Neuronal stem cell (in vitro differentiated cells): Measurements from ENCODE around the gene BRIP1.

Experiments
- DNase-seq: peaks from one replicate; pipeline ENCODE4 v3.0.0-alpha.2; 2013; ENCODE audit warnings: low spot score
- H2AFZ ChIP-seq: one replicate; pipeline ENCODE4 v1.6.1; 2013; ENCODE audit warnings: mild to moderate bottlenecking, low read length, inconsistent platforms
- H2AK5ac ChIP-seq: 2 replicates; pipeline ENCODE4 v1.6.1; 2013; ENCODE audit warnings: low read depth, mild to moderate bottlenecking, inconsistent platforms, low read length, moderate library complexity, mixed read lengths
- H2BK120ac ChIP-seq: 2 replicates; pipeline ENCODE4 v1.6.1; 2013; ENCODE audit warnings: low read depth, mild to moderate bottlenecking, inconsistent platforms, low read length, moderate library complexity, mixed read lengths
- H2BK12ac ChIP-seq: one replicate; pipeline ENCODE4 v1.6.1; 2013; ENCODE audit warnings: low read length, inconsistent platforms
- H2BK15ac ChIP-seq: 2 replicates; pipeline ENCODE4 v1.6.1; 2013; ENCODE audit warnings: mild to moderate bottlenecking, low read length, inconsistent platforms, mixed read lengths
- H2BK5ac ChIP-seq: one replicate; pipeline ENCODE4 v1.6.1; 2013; ENCODE audit warnings: inconsistent platforms, mild to moderate bottlenecking, low read length, moderate library complexity
- H3K14ac ChIP-seq: one replicate; pipeline ENCODE4 v1.6.1; 2013; ENCODE audit warnings: low read length, inconsistent platforms
- H3K18ac ChIP-seq: 2 replicates; pipeline ENCODE4 v1.6.1; 2013; ENCODE audit warnings: low read length, inconsistent platforms
- H3K23ac ChIP-seq: 2 replicates; pipeline ENCODE4 v1.6.1; 2013; ENCODE audit warnings: low read depth, mild to moderate bottlenecking, mixed read lengths, low read length, inconsistent platforms; ENCODE audit not compliant: poor library complexity
- H3K27ac ChIP-seq: replicated peaks from 3 replicates; pipeline ENCODE4 v1.5.1; 2013; ENCODE audit warnings: low read length, inconsistent platforms
- H3K27me3 ChIP-seq, 3 experiments: 2 replicates each; pipeline ENCODE4 v1.6.1; 2013; ENCODE audit warnings: low read length in 3 of 3, mild to moderate bottlenecking in 2 of 3, inconsistent platforms in 1 of 3, low read depth in 1 of 3, mixed read lengths in 1 of 3, moderate library complexity in 1 of 3; ENCODE audit not compliant: control insufficient read depth in 3 of 3, insufficient read depth in 3 of 3
- H3K36me3 ChIP-seq, 2 donors: replicated peaks in 1 of 2; 2 replicates each; pipeline ENCODE4 v1.6.1; 2013; ENCODE audit warnings: low read length in 2 of 2; ENCODE audit not compliant: control insufficient read depth in 2 of 2, insufficient read depth in 2 of 2
- H3K4ac ChIP-seq: 2 replicates; pipeline ENCODE4 v1.6.1; 2013; ENCODE audit warnings: inconsistent platforms, mild to moderate bottlenecking, low read length, moderate library complexity
- H3K4me1 ChIP-seq, 2 donors: 1 replicate in 1 of 2; 2 replicates in 1 of 2; pipeline ENCODE4 v1.6.1; 2013; ENCODE audit warnings: low read length in 2 of 2, low read depth in 1 of 2; ENCODE audit not compliant: control insufficient read depth in 2 of 2, insufficient read depth in 1 of 2
- H3K4me2 ChIP-seq: one replicate; pipeline ENCODE4 v1.6.1; 2013; ENCODE audit warnings: mild to moderate bottlenecking, low read length, inconsistent platforms; ENCODE audit not compliant: insufficient read depth, poor library complexity, severe bottlenecking
- H3K4me3 ChIP-seq, 2 donors: 2 replicates each; pipeline ENCODE4 v1.5.1; 2013; ENCODE audit warnings: low read length in 2 of 2, mild to moderate bottlenecking in 2 of 2, inconsistent platforms in 1 of 2, moderate library complexity in 1 of 2
- H3K79me1 ChIP-seq: one replicate; pipeline ENCODE4 v1.6.1; 2013; ENCODE audit warnings: low read depth, mild to moderate bottlenecking, inconsistent platforms, low read length, moderate library complexity
- H3K9ac ChIP-seq: one replicate; pipeline ENCODE4 v1.6.1; 2013; ENCODE audit warnings: mild to moderate bottlenecking, low read depth, low read length, inconsistent platforms; ENCODE audit not compliant: poor library complexity
- H3K9me3 ChIP-seq, 2 donors: replicated peaks in 1 of 2; 2 replicates each; pipeline versions ENCODE3 to v1.6.1; 2013; ENCODE audit warnings: low read length in 2 of 2, mild to moderate bottlenecking in 2 of 2, inconsistent platforms in 1 of 2, low read depth in 1 of 2, mixed read lengths in 1 of 2, moderate library complexity in 1 of 2; ENCODE audit not compliant: control insufficient read depth in 2 of 2, insufficient read depth in 1 of 2
- H4K8ac ChIP-seq: one replicate; pipeline ENCODE4 v1.6.1; 2013; ENCODE audit warnings: low read depth, mild to moderate bottlenecking, inconsistent platforms, low read length, moderate library complexity
- H4K91ac ChIP-seq: one replicate; pipeline ENCODE4 v1.6.1; 2013; ENCODE audit warnings: low read length, low read depth, mild to moderate bottlenecking, inconsistent platforms; ENCODE audit not compliant: poor library complexity
- WGBS, 2 donors: extraction: QIAGEN DNeasy Blood & Tissue Kit; methylation state at CpG; one replicate each; pipeline ENCODE4 v1.1.7; 2013; ENCODE audit warnings: missing lambda C conversion rate in 2 of 2, mixed read lengths in 1 of 2; ENCODE audit not compliant: insufficient read length in 2 of 2, insufficient replicate concordance in 1 of 2; ENCODE audit errors: extremely low coverage in 2 of 2; 5-methylcytosine and 5-hydroxymethylcytosine counted together

BRIP1 gene

DNA sequence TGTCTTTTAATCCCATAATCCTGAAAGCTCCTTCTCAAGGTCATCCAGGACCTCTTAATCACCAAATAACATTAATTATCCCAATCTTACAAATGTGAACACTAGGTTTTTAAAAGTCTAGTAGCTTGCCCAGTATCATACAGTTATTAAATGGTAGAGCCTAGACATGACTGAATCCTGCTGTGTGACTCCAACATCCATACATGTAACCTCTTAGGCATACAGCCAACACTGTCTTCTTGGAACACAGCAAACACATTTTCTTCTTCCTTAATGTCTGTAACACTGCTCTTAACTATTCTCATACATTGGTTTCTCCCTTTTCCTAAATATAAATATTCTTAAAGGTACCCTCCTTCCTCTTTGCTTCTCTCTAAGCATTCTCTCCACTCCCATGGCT lies 13.7 kb downstream of the BRIP1 start:
- Histone ChIP-seq H3K23ac (no peak overlapping the region), H2BK15ac (no peak overlapping the region), H3K4me3 (no peak overlapping the region), H2BK120ac (no peak overlapping the region), H3K36me3 (peaks cover 8 to 97% of the 10 kb centered on the region in 2 donors), H3K14ac (no peak overlapping the region), H3K4me2 (no peak overlapping the region), H3K4me1 (no peaks in the 10 kb centered on the region), H3K27me3 (no peaks in the 10 kb centered on the region), H2BK5ac (no peak overlapping the region), H2BK12ac (no peak overlapping the region), H3K79me1 (no peaks in the 10 kb centered on the region), H2AK5ac (no peak overlapping the region), H3K18ac (no peak overlapping the region), H2AFZ (no peak overlapping the region), H4K8ac (no peak overlapping the region), H3K4ac (no peak overlapping the region), H3K9ac (no peak overlapping the region), H3K9me3 (no peaks in the 10 kb centered on the region), H3K27ac (no peak overlapping the region), H4K91ac (no peak overlapping the region)
- no peak for DNase-seq

DNA sequence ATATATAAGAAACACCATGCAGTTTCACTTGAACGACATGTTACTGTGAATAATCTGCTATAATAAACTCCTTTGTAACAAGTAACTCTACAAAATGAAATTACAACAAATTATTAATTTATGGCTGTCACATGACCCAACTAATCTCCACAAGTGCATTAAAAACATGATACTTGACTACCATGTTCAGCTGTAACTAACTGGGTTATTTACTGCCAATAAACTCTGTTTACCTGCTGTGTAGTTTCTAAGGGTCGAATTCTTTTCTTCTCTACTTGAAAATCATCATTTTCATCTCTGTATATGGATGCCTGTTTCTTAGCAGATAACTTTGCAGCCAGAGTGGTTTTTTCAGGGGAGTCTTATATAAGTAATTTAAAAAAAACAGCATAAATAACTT lies 14.4 kb downstream of the BRIP1 start:
- Histone ChIP-seq H3K14ac (no peak overlapping the region), H3K27ac (no peak overlapping the region), H3K9me3 (peaks cover 0 to 4% of the 10 kb centered on the region in 2 donors), H3K4ac (no peak overlapping the region), H3K4me1 (no peaks in the 10 kb centered on the region), H3K4me2 (no peak overlapping the region), H3K9ac (no peak overlapping the region), H4K8ac (no peak overlapping the region), H3K4me3 (no peak overlapping the region), H3K36me3 (peaks cover 6 to 97% of the 10 kb centered on the region in 2 donors), H2BK120ac (no peak overlapping the region), H4K91ac (no peak overlapping the region), H3K18ac (no peak overlapping the region), H3K23ac (no peak overlapping the region), H3K79me1 (no peaks in the 10 kb centered on the region), H2BK15ac (no peak overlapping the region), H2AFZ (no peak overlapping the region), H2BK5ac (no peak overlapping the region), H2BK12ac (no peak overlapping the region), H2AK5ac (no peak overlapping the region), H3K27me3 (no peaks in the 10 kb centered on the region)
- WGBS, 2 donors, result no CpG with 5 or more reads among the region's 2 CpGs
- no peak for DNase-seq

DNA sequence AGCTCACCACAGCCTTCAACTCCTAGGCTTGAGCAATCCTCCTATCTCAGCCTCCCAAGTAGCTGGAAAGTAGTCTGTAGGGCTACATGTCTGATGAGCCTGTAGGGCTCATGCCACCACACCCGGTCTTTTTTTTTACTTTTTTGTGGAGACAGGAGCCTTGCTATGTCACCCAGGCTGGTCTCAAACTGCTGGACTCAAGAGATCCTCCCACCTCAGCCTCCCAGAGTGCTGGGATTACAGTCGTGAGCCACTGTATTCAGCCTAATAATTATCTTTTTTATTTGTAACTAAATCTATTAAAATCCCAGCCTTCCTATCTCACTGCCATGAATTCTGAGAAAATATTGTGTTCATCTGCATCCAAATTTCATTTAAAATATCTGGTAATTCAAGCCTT lies 15.1 kb downstream of the BRIP1 start:
- Histone ChIP-seq H3K79me1 (no peaks in the 10 kb centered on the region), H2BK5ac (no peak overlapping the region), H2BK12ac (no peak overlapping the region), H4K8ac (no peak overlapping the region), H3K4me1 (no peaks in the 10 kb centered on the region), H2AK5ac (no peak overlapping the region), H3K4ac (no peak overlapping the region), H3K18ac (no peak overlapping the region), H3K27me3 (no peaks in the 10 kb centered on the region), H3K14ac (no peak overlapping the region), H3K9ac (no peak overlapping the region), H2BK15ac (no peak overlapping the region), H3K4me3 (no peak overlapping the region), H3K27ac (no peak overlapping the region), H3K9me3 (peaks cover 0 to 5% of the 10 kb centered on the region in 2 donors), H2AFZ (no peak overlapping the region), H4K91ac (no peak overlapping the region), H3K36me3 (peaks cover 9 to 97% of the 10 kb centered on the region in 2 donors), H3K4me2 (no peak overlapping the region), H3K23ac (no peak overlapping the region), H2BK120ac (no peak overlapping the region)
- no peak for DNase-seq
- no CpG with 5 or more reads among the region's 2 CpGs for WGBS, 2 donors

DNA sequence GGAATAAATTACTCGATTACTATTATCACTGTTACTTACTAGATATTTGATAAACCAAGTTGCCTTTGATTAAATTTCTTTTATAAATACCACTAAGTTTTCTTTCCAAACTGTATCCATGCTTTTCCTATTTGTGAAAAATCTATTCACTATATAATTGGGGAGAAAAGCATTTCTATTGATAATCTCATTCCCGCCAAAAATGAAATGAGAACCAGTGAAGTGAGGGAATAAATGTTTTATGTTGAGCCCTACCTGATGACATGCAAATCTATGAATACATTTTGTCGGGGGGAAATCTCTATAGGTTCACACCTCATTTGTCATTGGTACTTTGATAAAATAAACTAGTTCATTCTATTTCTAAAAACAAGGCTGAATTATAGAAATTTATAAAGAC lies 15.7 kb downstream of the BRIP1 start:
- H3K14ac ChIP-seq, result no peak overlapping the region
- no peak overlapping the region for H2AFZ ChIP-seq
- H2BK15ac ChIP-seq, result no peak overlapping the region
- H3K27ac ChIP-seq, result no peak overlapping the region
- no peak overlapping the region for H2BK5ac ChIP-seq
- peaks cover 0 to 5% of the 10 kb centered on the region in 2 donors for H3K9me3 ChIP-seq
- no peak overlapping the region for H3K18ac ChIP-seq
- no peak overlapping the region for H3K4ac ChIP-seq
- no peak overlapping the region for H3K23ac ChIP-seq
- no peak overlapping the region for H3K4me2 ChIP-seq
- no peak overlapping the region for H3K9ac ChIP-seq
- no peak overlapping the region for H3K4me3 ChIP-seq
- H3K4me1 ChIP-seq, result no peaks in the 10 kb centered on the region
- no peaks in the 10 kb centered on the region for H3K79me1 ChIP-seq
- no peak for DNase-seq
- no peak overlapping the region for H2AK5ac ChIP-seq
- peaks cover 9 to 97% of the 10 kb centered on the region in 2 donors for H3K36me3 ChIP-seq
- no peaks in the 10 kb centered on the region for H3K27me3 ChIP-seq
- H2BK12ac ChIP-seq, result no peak overlapping the region
- no peak overlapping the region for H4K91ac ChIP-seq
- H4K8ac ChIP-seq, result no peak overlapping the region
- no CpG with 5 or more reads among the region's 3 CpGs for WGBS, 2 donors
- no peak overlapping the region for H2BK120ac ChIP-seq
